ENCODE measurements around the gene CPN1.
A peak's percentile ranks its signal among the peaks of the same experiment; 100 is the strongest.

The CPN1 gene

DNA sequence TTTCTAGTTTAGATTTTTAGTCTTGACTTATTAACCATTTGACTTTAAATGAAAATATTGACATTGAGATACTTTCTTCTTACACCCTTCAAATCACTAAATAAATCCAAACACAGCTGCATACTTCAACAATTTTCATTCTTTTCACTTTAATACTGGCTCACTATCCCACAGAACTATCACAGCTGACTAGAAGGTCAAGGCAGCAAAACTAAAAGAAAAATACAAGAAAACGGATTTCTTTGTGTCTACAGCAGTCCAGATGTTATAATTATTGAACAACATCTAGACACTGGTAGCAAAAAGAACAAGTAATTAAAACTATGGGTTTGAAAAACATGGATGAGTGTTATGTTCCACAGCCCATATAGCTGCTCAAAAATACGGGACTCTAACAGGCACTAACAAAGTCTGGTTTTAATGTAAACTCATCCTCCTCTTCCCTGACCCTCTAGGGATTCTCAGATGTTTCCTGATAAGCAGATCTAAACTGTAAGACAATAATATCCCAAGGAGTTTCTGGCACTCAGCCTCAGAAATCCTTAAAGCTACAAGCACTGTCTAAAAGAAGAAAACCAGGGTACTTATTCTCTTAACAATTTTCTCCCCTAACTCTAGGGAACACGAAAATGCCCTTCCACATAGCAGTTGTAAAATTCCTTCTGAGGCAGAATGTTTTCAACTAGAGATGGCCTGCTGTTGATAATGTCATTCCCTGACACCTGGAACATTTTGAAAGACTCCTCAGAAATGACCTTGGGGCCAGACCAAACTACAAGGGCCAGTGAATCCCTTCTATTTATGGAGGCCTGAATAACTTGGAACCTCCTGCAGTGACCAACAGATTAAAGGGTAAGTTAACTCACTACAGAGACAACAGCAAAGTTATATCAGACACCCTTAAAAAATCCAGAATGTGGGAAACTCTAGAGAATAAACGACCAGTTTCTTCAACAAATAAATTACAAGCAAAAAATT lies 84.7 kb downstream of the CPN1 start:
- no peak for DNase-seq (ENCODE audit: low read depth)

DNA sequence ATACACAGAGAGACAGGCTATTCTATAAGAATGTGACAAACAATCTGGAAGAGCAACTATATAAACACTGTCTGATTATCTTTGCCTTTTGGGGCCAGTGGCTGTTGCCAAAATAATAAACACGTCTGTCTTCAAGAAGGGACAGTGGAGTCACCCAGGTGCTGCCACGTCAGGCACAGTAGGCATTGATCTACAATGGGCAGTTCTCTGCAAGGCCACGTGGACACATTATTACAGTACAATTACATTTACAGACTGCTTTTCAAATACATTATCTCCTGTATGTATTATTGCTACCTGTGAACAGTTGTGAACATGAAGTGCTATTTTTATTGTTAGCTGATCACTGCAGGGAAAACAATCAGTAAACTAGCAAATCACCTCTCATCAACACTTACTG lies 86.0 kb downstream of the CPN1 start:
- no peak for DNase-seq (ENCODE audit: low read depth)

DNA sequence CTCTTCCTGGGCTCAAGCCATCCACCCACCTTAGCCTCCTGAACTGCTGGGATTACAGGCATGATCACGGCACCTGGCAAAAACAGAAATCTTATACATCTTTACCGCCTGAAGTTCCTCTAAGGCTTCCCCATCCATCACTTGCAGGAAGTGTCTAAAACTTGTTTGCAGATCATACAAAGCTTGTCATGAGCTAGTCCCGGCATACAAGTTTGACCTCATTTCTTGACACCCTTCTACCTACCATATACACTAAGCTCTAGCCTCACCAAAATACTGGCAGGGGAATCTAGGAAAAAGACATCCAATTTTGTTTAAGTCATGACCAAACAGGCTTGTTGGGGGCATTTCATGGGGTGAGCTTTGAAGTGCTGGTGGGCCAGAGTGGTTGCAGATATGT lies 86.4 kb downstream of the CPN1 start:
- no peak for DNase-seq (ENCODE audit: low read depth)

DNA sequence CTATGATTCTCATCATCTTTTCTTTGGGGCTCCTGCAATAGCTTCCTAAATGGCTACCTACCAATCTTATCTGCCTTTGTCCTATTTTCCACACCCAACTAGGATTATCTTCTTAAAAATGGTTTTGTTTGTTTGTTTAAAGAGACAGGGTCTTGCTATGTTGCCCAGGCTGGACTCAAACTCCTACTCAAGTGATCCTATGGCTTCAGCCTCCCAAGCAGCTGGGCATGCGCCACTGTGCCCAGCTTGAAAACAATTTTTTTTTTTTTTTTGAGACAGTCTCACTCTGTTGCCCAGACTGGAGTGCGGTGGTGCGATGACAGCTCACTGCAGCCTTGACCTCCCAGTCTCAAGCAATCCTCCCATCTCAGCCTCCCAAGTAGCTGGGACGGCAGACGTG lies 86.9 kb downstream of the CPN1 start:
- DNase-seq (ENCODE audit: low read depth): no peak

DNA sequence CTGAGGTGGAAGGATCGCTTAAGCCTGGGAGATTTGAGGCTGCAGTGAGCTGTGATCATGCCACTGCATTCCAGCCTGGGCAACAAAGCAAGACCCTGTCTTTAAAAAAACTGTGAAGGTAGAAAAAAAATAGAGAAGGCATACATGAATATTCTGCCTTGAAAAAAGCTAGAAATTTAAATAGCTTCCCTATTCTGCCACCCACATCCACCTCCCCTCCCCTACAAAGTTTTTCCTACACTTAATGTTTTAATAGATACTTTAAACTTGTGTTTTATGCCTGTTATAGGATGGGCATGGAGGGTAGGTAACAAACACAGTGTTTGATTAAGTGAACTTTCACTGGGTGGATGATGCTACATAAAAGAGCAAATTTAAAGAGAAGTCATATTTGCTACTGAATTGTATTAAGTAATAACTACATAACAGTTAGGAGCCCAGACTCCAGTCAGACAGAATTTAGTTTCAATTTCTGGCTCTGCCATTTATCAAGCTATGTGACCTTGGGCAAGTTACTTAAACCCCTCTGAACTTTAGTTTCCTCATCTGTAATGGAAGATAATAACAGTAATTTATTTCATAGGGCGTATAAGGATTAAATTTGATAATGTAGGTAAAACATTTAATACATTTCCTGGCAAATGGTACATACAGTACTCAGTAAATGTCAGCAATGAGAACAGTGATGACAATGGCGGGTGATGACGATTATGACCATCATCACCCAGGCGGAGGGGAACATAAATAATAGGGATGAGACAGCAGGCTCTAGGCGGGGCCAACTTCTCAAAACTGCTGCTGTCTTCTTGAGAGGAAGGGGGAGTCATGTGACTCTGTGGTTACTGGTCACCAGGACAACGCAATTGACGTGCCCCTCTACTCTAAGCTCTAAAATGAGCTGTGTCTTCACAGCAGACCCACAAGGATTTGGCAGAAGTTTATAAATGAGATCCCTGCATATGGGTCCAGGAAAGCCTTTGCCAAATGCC lies 87.7 kb downstream of the CPN1 start:
- peak; percentile 5 for DNase-seq (ENCODE audit: low read depth)
